Vagina (tissue), 2 donors: ENCODE data around the gene NUMB.

Source experiments
- CTCF ChIP-seq, 3 experiments: fragments of 450-650 bp in 2 of 3; fragments of 200-600 bp in 1 of 3; sonication (generic) in 1 of 3; IDR thresholded peaks; one replicate each; pipeline ENCODE4 v1.5.1; 2017 to 2019; ENCODE audit warnings: antibody characterized with exemption in 3 of 3, mild to moderate bottlenecking in 2 of 3, moderate library complexity in 2 of 3
- POLR2A ChIP-seq, 2 donors: fragments of 450-650 bp; IDR thresholded peaks; one replicate each; pipeline ENCODE4 v1.6.1; 2017; ENCODE audit warnings: antibody characterized with exemption in 2 of 2, mild to moderate bottlenecking in 2 of 2, moderate library complexity in 2 of 2

DNA sequence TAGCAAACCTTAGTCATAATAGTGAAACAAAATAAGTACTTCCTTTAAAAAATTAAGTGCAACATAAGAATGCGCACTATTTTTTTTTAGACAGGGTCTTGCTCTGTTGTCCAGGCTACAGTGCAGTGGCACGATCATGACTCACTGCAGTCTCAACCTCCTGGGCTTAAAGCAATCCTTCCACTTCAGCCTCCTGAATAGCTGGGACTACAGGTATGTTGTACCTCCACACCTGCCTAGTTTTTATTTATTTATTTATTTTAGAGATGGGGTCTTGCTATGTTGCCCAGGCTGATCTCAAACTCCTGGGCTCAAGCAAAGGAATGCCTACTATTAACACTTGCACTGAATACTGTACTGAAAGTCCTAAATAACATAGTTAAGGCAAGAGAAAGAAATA lies 93.8 kb downstream of the NUMB start:
- TF ChIP-seq CTCF (IDR thresholded peaks at IDR 0.05): no peak
- TF ChIP-seq POLR2A (IDR thresholded peaks at IDR 0.05): no peak
